GM13977 (cell line): ENCODE data around the gene LMTK3.

Source experiments
- DNase-seq: peaks from one replicate; pipeline ENCODE4 v3.0.0; 2012; ENCODE audit warnings: low spot score
- in situ Hi-C: fragments of 300-500 bp; cut with MboI; formaldehyde crosslinking; loops from one replicate; pipeline ENCODE4 v1.12.0; 2022; ENCODE audit warnings: low sequenced_read_pairs, low pct_unique_long_range_greater_than_20kb, mixed read lengths, inconsistent platforms; ENCODE audit not compliant: unreplicated experiment
- TF ChIP-seq, protein P1 (sequence below): IDR thresholded peaks from 2 replicates; pipeline ENCODE4 v1.5.1; 2012; ENCODE audit warnings: mild to moderate bottlenecking, control low read depth; ENCODE audit not compliant: insufficient read depth; ENCODE audit errors: extremely low read depth, missing control alignments

The LMTK3 gene

DNA sequence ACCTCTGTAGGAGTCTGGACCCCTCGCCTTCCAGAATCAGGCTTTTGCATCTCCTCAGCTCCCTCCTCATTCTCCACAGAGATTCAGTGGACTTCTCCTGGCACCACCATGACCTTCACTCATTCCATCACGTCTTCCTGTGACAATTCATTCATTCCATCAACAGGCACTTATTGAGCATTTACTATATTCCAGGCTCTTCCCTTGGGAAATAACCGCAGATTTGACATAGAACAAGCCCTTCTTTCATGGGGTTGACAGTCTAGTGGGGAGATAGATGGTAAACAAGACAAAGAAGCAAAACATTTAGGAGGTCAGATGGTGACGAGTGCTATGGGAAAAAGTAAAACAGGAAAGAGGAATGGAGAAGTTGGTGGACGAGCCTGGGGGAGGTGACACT lies 37.7 kb upstream of the LMTK3 start:
- TF ChIP-seq, protein P1, sequence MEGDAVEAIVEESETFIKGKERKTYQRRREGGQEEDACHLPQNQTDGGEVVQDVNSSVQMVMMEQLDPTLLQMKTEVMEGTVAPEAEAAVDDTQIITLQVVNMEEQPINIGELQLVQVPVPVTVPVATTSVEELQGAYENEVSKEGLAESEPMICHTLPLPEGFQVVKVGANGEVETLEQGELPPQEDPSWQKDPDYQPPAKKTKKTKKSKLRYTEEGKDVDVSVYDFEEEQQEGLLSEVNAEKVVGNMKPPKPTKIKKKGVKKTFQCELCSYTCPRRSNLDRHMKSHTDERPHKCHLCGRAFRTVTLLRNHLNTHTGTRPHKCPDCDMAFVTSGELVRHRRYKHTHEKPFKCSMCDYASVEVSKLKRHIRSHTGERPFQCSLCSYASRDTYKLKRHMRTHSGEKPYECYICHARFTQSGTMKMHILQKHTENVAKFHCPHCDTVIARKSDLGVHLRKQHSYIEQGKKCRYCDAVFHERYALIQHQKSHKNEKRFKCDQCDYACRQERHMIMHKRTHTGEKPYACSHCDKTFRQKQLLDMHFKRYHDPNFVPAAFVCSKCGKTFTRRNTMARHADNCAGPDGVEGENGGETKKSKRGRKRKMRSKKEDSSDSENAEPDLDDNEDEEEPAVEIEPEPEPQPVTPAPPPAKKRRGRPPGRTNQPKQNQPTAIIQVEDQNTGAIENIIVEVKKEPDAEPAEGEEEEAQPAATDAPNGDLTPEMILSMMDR, result no peak
- in situ Hi-C loops, result no loop called here
- DNase-seq, result no peak

DNA sequence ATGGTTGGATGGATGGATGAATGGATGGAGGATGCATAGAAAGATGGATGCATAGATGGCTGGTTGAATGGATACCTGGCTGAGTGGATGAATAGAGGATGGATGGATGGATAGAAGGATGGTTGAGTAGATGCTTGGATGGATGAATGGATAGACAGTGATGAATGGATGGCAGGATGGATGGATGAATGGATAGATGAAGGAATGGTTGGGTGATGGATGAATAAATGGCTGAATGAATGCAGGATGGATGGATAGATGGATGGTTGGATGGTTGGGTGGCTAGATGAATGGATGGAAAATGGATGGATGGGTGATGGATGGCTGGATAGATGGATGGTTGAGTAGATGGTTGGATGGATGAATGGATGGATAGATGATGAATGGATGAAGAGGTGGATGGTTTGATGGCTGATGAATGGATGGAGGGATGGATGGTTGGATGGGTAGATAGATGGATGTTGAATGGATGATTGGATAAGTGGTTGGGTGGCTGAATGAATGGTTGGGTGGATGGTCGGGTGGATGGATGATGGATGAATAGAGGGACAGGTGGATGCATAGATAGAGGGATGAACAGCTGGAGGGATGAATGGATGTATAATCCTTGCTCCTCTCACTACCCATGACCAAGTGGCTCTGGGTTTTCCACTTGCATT lies 36.7 kb upstream of the LMTK3 start:
- no peak for DNase-seq
- TF ChIP-seq, protein P1, result no peak

DNA sequence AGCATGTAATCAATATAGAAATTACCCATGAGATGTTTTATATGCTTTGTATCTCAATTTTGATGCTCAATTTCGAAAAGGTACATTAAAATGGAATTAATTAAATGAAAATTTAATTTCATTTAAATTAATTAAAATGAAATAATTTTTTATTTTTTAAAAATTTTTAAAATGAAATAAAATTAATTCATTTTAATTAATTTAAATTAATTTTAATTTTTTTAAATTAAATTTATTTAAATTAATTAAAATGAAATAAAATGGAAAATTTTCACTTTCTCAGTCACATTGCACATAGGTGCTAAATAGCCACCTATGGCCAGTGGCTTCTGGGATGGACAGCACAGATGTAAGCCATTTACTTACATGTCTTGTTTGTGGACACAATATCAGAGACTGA lies 36.1 kb upstream of the LMTK3 start:
- in situ Hi-C loops, result no loop called here
- TF ChIP-seq, protein P1, result no peak

More for the DNA sequence above, 36.7 kb upstream of the LMTK3 start:
- in situ Hi-C loops, result no loop called here

DNA sequence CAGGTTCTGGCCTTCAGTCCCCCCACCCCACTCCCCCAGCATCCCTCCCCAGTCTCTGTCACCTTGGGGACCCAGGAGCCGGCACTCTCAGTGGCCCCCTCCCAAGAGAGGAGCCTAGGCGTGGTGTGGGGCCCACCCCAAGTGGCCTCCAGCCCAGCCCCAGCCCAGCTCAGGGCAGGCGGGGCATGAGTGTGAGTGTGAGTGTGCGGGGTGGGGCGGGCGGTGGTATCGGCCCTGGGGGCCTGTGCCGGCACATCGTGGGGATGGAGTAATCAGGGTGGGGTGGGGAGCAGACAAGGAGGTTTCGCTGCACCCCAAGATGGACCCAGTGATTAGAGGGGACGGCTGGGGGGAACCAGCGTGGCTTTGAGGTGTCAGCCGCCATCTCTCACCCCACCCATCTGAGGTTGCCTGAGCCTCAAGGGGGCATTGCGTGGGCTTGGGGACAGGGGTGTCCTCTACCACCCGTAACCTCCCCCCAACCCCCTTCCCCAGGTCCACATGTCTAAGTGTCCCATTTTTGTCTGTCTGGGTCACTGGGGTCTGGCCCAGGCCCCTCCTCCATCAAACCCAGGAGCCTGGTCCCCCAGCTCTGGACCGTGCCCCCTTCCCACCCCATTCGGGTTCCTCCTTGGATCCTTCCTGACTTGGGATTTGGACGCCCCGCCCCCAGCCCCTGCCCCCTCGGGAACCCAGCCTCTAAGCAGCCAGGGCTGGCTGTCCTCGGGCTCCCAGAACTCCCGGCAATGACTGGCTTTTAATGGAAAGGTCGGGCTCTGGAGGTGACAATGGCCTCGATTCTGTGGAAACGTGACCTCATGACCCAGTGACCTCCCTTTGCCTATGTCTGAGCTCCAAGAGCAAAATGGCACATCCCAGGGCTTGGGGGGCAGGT lies 33.5 kb upstream of the LMTK3 start:
- DNase-seq, result no peak
- in situ Hi-C loops, result no loop called here
- TF ChIP-seq, protein P1, result no peak

More for the DNA sequence above, 36.1 kb upstream of the LMTK3 start:
- no peak for DNase-seq

DNA sequence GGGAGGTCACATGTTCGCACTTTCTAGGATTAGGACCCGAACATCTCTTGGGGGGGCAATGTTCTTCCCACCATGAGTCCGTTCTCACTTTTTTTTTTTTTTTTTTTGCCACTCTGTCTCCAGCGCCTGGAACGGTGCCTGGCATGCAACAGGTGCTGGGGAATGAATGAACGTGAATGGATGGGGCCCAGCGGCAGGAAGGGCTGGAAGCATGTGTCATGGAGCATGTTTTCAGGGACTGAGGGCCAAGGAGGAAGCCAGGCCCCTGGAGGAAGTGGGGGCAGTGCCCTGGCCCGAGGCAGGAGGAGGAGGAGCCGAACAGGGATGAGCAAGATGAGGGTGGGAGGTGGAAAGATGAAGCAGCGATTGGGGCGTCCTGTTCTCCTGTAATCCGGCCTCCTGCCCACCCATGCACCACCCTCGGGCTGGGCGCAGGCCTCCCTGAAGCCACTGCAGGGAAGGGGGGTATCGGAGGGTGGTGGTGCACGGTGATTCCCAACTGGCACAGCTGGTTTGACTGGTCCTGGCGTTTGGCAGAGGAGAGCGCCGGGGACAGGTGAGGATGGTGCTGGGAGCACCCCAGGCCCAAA lies 31.6 kb upstream of the LMTK3 start:
- in situ Hi-C loops, result no loop called here
- no peak for DNase-seq
- TF ChIP-seq, protein P1, result no peak

DNA sequence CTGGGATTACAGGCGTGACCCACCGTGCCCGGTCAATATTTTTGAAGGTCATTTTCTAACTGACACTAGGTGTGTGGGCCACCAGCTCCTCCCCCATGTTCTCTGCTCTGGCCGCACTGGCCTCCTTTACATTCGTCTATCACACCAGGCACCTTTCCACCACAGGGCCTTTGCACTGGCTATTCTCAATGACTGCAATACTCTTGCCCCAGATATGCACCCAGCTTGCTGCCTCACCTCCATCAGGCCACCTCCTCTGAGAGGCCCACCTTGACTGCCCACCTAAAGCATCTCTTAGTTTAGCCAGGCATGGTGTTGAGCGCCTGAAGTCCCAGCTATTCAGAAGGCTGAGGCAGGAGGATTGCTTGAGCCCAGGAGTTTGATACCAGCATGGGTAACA lies 30.2 kb upstream of the LMTK3 start:
- TF ChIP-seq, protein P1, result no peak
- in situ Hi-C loops, result no loop called here
- no peak for DNase-seq
